Activated naive CD4-positive, alpha-beta T cell treated with Interleukin-2 at 50 U/mL for 16 hours (primary cell): Measurements from ENCODE around the gene SNCAIP.
"Not testable (repeated sequence)": the region's sequence is repeated elsewhere in the genome, so short reads cannot be mapped to it uniquely, and the experiment has no call there.

ENCODE experiments used
- DNase-seq: peaks from one replicate; pipeline ENCODE4 v3.0.0-alpha.2; 2020

Gene SNCAIP

GRCh38 chr5:122363623-122364022 lies 51.6 kb downstream of the SNCAIP start:
- DNase-seq, result no peak

DNA sequence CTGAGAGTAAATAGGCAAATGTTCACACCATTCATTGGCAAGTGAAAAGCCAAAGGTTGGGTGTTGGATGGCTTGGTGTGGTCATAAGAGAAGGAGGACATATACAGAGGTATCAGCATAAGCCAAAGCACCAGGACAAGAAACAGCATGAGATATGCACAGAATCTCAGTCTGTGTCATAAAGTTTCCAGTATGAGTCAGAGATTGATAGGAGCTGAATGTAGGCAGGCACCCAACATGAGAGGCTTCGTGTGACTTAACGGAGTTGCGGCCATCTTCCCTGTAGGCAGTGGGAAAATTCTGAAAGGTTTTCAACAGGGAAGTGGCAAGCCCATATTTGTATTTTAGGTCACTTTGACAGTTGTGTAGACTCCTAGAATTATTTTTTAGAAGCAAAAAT lies 54.5 kb downstream of the SNCAIP start:
- no peak for DNase-seq

GRCh38 chr5:122367456-122367855 lies 55.4 kb downstream of the SNCAIP start:
- no peak for DNase-seq

GRCh38 chr5:122368510-122369251 lies 56.6 kb downstream of the SNCAIP start:
- no peak for DNase-seq

DNA sequence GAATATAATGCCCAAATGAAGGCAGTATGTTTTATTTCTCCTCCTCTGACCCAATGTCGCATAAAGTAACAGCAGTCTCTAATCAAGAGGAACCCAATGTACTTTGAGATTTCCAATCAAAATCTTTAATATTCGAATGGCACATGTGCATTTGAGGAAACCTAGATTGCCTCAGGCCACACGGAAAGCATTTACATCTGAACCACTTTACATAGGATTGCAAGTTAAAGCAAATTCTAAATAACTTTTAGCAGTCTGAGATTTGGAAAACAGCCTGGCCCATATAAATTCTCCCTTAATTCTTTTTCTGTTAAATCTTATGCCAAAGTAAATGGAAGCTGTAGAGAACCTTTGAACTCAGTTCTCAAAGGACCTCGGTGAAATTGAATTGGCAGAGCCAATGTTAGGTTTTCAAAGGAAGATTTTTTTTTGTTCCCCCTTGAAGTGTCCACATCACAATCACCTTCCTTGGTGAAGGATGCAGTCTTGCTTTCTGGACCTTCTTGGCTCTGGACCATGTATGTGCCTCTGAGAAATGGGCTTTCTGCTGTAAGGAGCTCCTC lies 57.3 kb downstream of the SNCAIP start:
- DNase-seq, result no peak

DNA sequence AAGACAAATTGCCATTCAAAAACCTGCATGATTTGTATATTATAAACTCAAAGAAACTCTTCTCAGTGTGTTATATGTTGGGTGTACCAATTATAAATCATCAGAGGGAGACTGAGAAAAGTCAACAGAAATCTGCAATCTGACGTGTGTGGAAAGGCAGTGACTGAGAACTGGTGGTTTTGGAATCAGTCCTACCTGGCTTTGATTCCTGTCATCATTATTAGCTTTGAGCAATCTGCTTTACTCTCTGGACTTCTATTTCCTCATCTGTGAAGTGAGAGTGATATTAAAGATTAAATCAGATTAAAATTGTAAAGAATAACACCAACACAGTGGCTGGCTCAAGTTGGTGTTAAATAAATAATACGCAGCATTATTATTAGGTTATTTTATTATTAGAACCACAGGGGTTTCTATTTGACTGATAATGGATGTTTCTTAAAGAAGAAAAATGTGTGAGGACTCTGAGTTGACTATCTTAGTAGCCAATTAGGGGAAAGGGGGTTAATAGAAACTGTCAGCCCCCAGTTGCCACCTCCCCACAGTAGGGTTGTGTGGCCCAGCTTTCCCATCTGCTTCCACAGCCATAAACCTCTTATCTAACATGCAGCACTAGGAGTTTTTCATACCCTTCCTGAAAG lies 59.6 kb downstream of the SNCAIP start:
- no peak for DNase-seq

- no peak for DNase-seq
Measured at GRCh38 chr5:122374110-122374509, 62.1 kb downstream of the SNCAIP start.

- DNase-seq, result no peak
Measured at GRCh38 chr5:122375801-122376200, 63.8 kb downstream of the SNCAIP start.

- no peak for DNase-seq
Measured at GRCh38 chr5:122376250-122376649, 64.2 kb downstream of the SNCAIP start.

GRCh38 chr5:122377026-122377425 lies 65.0 kb downstream of the SNCAIP start:
- DNase-seq, result no peak

DNA sequence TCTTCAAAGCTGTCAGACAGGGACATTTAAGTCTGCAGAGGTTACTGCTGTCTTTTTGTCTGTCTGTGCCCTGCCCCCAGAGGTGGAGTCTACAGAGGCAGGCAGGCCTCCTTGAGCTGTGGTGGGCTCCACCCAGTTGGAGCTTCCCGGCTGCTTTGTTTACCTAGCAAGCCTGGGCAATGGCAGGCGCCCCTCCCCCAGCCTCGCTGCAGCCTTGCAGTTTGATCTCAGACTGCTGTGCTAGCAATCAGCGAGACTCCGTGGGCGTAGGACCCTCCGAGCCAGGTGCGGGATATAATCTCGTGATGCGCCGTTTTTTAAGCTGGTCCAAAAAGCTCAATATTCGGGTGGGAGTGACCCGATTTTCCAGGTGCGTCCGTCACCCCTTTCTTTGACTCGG lies 70.9 kb downstream of the SNCAIP start:
- DNase-seq, result not testable (repeated sequence)

- DNase-seq, result no peak
Measured at GRCh38 chr5:122384739-122385235, 72.8 kb downstream of the SNCAIP start.

DNA sequence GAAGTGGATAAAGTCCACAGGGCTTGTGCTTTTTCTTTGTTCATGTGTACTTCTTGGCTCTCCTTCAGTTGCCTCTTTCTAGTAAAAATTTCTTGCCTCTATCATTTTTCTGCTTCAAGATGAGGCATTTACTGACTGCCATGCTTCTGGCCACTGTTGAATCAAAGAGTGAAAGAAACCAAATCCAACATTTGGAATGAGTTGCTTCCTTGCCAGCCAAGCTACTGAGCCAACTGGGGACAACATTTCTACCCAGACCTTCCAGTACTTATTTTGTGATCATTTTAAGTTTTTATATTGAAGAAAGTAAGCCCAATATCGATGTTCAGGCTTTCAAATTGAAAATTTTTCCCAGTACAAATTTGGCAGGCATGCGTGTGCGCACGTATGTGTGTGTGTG lies 73.2 kb downstream of the SNCAIP start:
- no peak for DNase-seq

DNA sequence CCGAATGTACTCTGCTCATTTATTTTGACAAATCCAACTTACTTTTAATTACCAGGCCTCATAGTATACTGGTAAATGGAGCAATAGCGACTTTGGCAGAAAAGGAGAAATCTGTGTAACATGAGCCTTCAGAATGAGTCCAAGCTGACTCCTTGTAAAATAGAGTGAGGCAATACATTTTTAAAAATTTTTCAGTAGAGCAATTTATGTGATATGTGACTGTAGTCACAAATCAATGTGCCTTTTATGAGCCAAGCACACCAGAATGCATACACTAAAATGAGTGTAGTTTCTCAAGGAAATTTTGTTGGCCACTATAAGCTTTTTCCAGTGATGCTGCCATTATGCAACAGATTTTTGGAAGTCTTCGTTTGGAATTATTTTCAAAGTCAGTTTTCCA lies 73.8 kb downstream of the SNCAIP start:
- no peak for DNase-seq

GRCh38 chr5:122390154-122390553 lies 78.1 kb downstream of the SNCAIP start:
- no peak for DNase-seq

GRCh38 chr5:122390694-122391093 lies 78.7 kb downstream of the SNCAIP start:
- DNase-seq, result no peak

- no peak for DNase-seq
Measured at GRCh38 chr5:122391621-122392020, 79.6 kb downstream of the SNCAIP start.

DNA sequence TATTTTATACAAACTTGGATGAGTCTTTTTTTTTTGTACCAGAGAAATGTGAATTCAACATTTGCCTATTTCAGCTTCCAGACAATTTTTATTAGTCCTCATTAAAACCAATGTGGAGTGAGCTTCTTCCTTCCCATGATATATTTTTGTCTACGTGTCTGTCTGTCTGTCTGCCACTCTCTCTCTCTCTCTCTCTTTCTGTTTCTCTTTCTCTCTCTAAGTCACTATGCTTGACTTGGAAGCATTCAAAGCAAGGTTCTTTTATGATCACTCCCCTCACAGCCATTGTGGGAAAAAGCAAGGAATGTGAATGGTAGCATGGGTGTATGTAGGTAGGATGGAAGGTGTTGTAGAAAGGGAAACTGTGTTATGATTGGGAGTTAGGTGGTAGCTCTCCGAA lies 80.2 kb downstream of the SNCAIP start:
- no peak for DNase-seq

- no peak for DNase-seq
Measured at GRCh38 chr5:122392824-122393223, 80.8 kb downstream of the SNCAIP start.

- DNase-seq, result no peak
Measured at GRCh38 chr5:122394284-122394930, 82.4 kb downstream of the SNCAIP start.

DNA sequence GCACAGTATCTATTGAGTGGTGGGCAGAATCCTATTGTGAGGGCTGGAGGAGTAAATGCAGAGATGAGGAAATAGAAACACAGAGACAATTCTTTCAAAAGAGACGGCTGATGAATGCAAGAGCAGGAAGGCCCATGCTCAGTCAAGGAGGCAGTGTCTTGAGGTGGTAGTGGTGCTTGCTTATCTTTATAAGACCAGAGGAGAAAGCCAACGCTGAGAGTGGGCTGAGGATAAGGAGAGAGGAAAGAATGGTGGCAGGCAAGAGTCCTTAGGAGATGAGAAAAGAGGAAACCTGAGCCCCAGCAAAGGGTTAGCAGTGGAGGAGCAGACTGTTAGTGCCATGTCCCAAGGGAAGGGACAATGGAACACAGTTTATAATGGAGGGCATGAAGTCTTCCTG lies 86.0 kb downstream of the SNCAIP start:
- no peak for DNase-seq

DNA sequence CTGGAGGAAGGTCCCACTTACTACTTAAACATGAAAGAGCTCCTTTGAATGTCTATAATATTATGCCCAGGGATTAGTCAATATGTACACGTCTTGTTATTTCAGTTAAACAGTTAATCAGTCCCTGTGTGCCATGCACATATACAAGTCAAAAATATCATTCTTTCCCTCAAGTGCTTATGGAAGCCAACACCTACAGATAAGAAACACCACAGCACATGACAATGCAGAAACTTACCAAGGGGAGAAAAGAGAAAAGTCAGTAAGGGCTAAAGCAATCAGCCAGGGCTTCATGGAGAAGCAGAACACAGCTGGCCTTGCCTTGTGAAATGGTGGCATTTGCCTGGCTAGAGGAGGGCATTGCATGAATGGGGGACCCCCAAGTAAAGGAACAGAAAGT lies 88.3 kb downstream of the SNCAIP start:
- DNase-seq, result no peak

- DNase-seq, result no peak
Measured at GRCh38 chr5:122400938-122401337, 88.9 kb downstream of the SNCAIP start.
